SKM-1 (cell line): ENCODE measurements around the gene SFMBT1.
"Not testable (repeated sequence)": the region's sequence is repeated elsewhere in the genome, so short reads cannot be mapped to it uniquely, and the experiment has no call there.

Source experiments
- DNase-seq: peaks from one replicate; lab custom pipeline; 2025; ENCODE audit not compliant: unreplicated experiment; lab: John Stamatoyannopoulos, UW

SFMBT1 gene

GRCh38 chr3:53073553-53074365 is 27.9 kb upstream of the SFMBT1 start:
- DNase-seq: no peak

GRCh38 chr3:53072653-53073552 is 27.0 kb upstream of the SFMBT1 start:
- DNase-seq: peak; percentile 77

GRCh38 chr3:53071882-53072431 is 26.1 kb upstream of the SFMBT1 start:
- DNase-seq: no peak

- no peak for DNase-seq
Measured at GRCh38 chr3:53069422-53070068, 23.7 kb upstream of the SFMBT1 start.

GRCh38 chr3:53068176-53068575 is 22.3 kb upstream of the SFMBT1 start:
- DNase-seq: no peak

- DNase-seq: no peak
Measured at GRCh38 chr3:53067567-53067966, 21.7 kb upstream of the SFMBT1 start.

- no peak for DNase-seq
Measured at GRCh38 chr3:53065841-53066480, 20.1 kb upstream of the SFMBT1 start.

GRCh38 chr3:53062905-53063304 is 17.0 kb upstream of the SFMBT1 start:
- no peak for DNase-seq

GRCh38 chr3:53056442-53056841 is 10.6 kb upstream of the SFMBT1 start:
- DNase-seq: no peak

- DNase-seq: not testable (repeated sequence)
Measured at GRCh38 chr3:53054233-53054632, 8.4 kb upstream of the SFMBT1 start.

- no peak for DNase-seq
Measured at GRCh38 chr3:53051929-53052328, 6.1 kb upstream of the SFMBT1 start.

- DNase-seq: no peak
Measured at GRCh38 chr3:53049987-53050386, 4.1 kb upstream of the SFMBT1 start.

GRCh38 chr3:53046171-53047170 is 598 bp upstream of the SFMBT1 start:
- peak; percentile 33 for DNase-seq

- no peak for DNase-seq
Measured at GRCh38 chr3:53044711-53045517, 959 bp downstream of the SFMBT1 start.

- DNase-seq: no peak
Measured at GRCh38 chr3:53044371-53044710, 1.5 kb downstream of the SFMBT1 start.

GRCh38 chr3:53043738-53044137 is 2.1 kb downstream of the SFMBT1 start:
- DNase-seq: no peak

GRCh38 chr3:53042651-53043050 is 3.2 kb downstream of the SFMBT1 start:
- no peak for DNase-seq

- DNase-seq: no peak
Measured at GRCh38 chr3:53040351-53040820, 5.5 kb downstream of the SFMBT1 start.

- DNase-seq: no peak
Measured at GRCh38 chr3:53039376-53039752, 6.5 kb downstream of the SFMBT1 start.
